Neural cell (in vitro differentiated cells): ENCODE measurements around the gene SLC38A7. TPM values are rescaled to one million over a fixed set of nuclear protein-coding genes. Genes with fewer than 3 reads are reported as not detected.

Experiments used
- H2AFZ ChIP-seq: fragments of 200-600, 300-800 bp; sonication (generic), shearing (Covaris generic); 2 replicates; pipeline ENCODE4 v1.6.0; 2014; ENCODE audit warnings: low read depth, mild to moderate bottlenecking, antibody characterized with exemption, low read length, moderate library complexity
- H3F3A ChIP-seq: fragments of 200-600 bp; shearing (Covaris generic); 2 replicates; pipeline ENCODE4 v1.6.1; 2016; ENCODE audit warnings: mild to moderate bottlenecking, moderate library complexity, mixed read lengths, antibody characterized with exemption, low read length; ENCODE audit not compliant: insufficient read depth, poor library complexity, severe bottlenecking
- H3K27ac ChIP-seq: fragments of 200-600, 300-800 bp; sonication (generic), shearing (Covaris generic); 2 replicates; pipeline ENCODE4 v1.5.1; 2014; ENCODE audit warnings: mild to moderate bottlenecking, low read length, moderate library complexity
- H3K27me3 ChIP-seq: fragments of 300-800, 200-600 bp; sonication (generic), shearing (Covaris generic); 2 replicates; pipeline ENCODE4 v1.6.0; 2014; ENCODE audit warnings: mild to moderate bottlenecking, low read depth, low read length, moderate library complexity; ENCODE audit not compliant: insufficient read depth
- H3K36me3 ChIP-seq: fragments of 300-800, 200-600 bp; sonication (generic), shearing (Covaris generic); 2 replicates; pipeline ENCODE4 v1.5.1; 2014; ENCODE audit warnings: mild to moderate bottlenecking, antibody characterized with exemption, low read length, moderate library complexity; ENCODE audit not compliant: insufficient read depth
- H3K4me2 ChIP-seq: fragments of 300-800, 200-600 bp; sonication (generic), shearing (Covaris generic); 2 replicates; pipeline ENCODE4 v1.6.0; 2014; ENCODE audit warnings: mild to moderate bottlenecking, low read length
- H3K4me3 ChIP-seq: fragments of 300-800, 200-600 bp; sonication (generic), shearing (Covaris generic); 2 replicates; pipeline ENCODE4 v1.5.1; 2014; ENCODE audit warnings: mild to moderate bottlenecking, low read length, moderate library complexity
- H3K79me2 ChIP-seq: fragments of 200-600 bp; shearing (Covaris generic); replicated peaks from 2 replicates; pipeline ENCODE4 v1.6.0; 2014; ENCODE audit warnings: mild to moderate bottlenecking, low read length, moderate library complexity; ENCODE audit not compliant: insufficient read depth
- H3K9ac ChIP-seq: fragments of 300-800, 200-600 bp; sonication (generic), shearing (Covaris generic); 2 replicates; pipeline ENCODE4 v1.6.1; 2016; ENCODE audit warnings: mild to moderate bottlenecking, low read length, mixed read lengths
- H3K9me2 ChIP-seq: fragments of 200-600 bp; shearing (Covaris generic); 2 replicates; pipeline ENCODE4 v1.6.1; 2016; ENCODE audit warnings: mild to moderate bottlenecking, low read length, mixed read lengths; ENCODE audit not compliant: insufficient read depth
- H3K9me3 ChIP-seq: fragments of 200-600, 300-800 bp; sonication (generic), shearing (Covaris generic); 2 replicates; pipeline ENCODE4 v1.6.1; 2016; ENCODE audit warnings: mild to moderate bottlenecking, mixed run types, low read length, moderate library complexity, mixed read lengths
- H4K20me1 ChIP-seq: fragments of 200-600 bp; shearing (Covaris generic); 2 replicates; pipeline ENCODE4 v1.6.1; 2016; ENCODE audit warnings: mild to moderate bottlenecking, mixed run types; ENCODE audit not compliant: insufficient read depth
- EP300 ChIP-seq: fragments of 450-650 bp; conservative IDR thresholded peaks from 2 replicates; pipeline ENCODE4 v1.6.1; 2014; ENCODE audit warnings: antibody characterized with exemption, mild to moderate bottlenecking, moderate library complexity; ENCODE audit not compliant: poor library complexity, severe bottlenecking
- EZH2 ChIP-seq: fragments of 200-600, 300-800 bp; shearing (Covaris generic), sonication (generic); IDR thresholded peaks from 2 replicates; pipeline ENCODE4 v1.6.1; 2014; ENCODE audit warnings: antibody characterized with exemption, low read length, borderline replicate concordance, mild to moderate bottlenecking; ENCODE audit not compliant: insufficient read depth, poor library complexity, severe bottlenecking
- MXI1 ChIP-seq: fragments of 450-650 bp; conservative IDR thresholded peaks from 2 replicates; pipeline ENCODE4 v1.6.1; 2014; ENCODE audit warnings: antibody characterized with exemption, mild to moderate bottlenecking; ENCODE audit not compliant: poor library complexity, severe bottlenecking
- POLR2AphosphoS5 ChIP-seq: IDR thresholded peaks from 2 replicates; pipeline ENCODE4 v1.6.1; 2012
- RAD21 ChIP-seq: fragments of 450-650 bp; conservative IDR thresholded peaks from 2 replicates; pipeline ENCODE4 v1.6.1; 2014; ENCODE audit warnings: antibody characterized with exemption, mild to moderate bottlenecking, moderate library complexity
- SMC3 ChIP-seq: fragments of 450-650 bp; conservative IDR thresholded peaks from 2 replicates; pipeline ENCODE4 v1.6.1; 2014; ENCODE audit warnings: antibody characterized with exemption, mild to moderate bottlenecking, moderate library complexity; ENCODE audit not compliant: poor library complexity
- TAF1 ChIP-seq: IDR thresholded peaks from 2 replicates; pipeline ENCODE4 v1.6.1; 2012; ENCODE audit warnings: low read depth
- polyA plus RNA-seq: library from polyadenylated mRNA; depleted of rRNA; stranded (reverse); fragments of >200 nt; gene quantifications from 2 replicates; pipeline ENCODE4 v1.2.3, GENCODE V29; 2014
- TF ChIP-seq, protein P1 (sequence below): IDR thresholded peaks from 2 replicates; pipeline ENCODE4 v1.6.1; 2012; ENCODE audit warnings: borderline replicate concordance
- TF ChIP-seq, protein P2 (sequence below): fragments of 450-650 bp; IDR thresholded peaks from 2 replicates; pipeline ENCODE4 v1.5.1; 2014; ENCODE audit warnings: antibody characterized with exemption, mild to moderate bottlenecking, moderate library complexity; ENCODE audit not compliant: poor library complexity, severe bottlenecking

The SLC38A7 gene
- polyA plus RNA-seq, 1 donor from 2014 or later, result 10.2 TPM

DNA sequence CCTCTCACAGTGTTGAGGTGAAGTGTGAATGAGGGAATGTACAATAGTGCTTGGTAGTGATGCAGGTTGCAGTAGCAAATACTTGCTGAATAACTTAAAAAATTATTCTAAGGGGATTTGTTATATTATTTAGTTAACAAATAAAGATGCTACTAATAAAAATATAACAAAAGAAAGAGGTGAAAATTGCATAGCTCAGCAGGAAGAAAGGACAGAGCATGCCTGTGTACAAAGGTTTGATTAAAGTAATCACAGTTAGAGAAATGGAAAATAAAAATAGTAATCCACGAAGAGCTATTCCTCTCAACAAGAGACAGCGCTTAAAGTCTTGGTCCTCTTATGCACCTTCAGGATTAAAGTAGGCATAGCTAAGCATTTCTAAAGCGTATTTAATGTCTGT lies 38.5 kb upstream of the SLC38A7 start:
- Histone ChIP-seq H3K9ac (no peak overlapping the region), H3F3A (no peaks in the 10 kb centered on the region), H3K4me3 (no peak overlapping the region), H2AFZ (no peak overlapping the region), H3K79me2 (peaks cover 3% of the 10 kb centered on the region), H3K36me3 (no peaks in the 10 kb centered on the region), H3K9me3 (no peaks in the 10 kb centered on the region), H3K9me2 (no peaks in the 10 kb centered on the region), H3K27ac (no peak overlapping the region), H3K27me3 (no peaks in the 10 kb centered on the region), H3K4me2 (no peak overlapping the region), H4K20me1 (no peaks in the 10 kb centered on the region)
- TF ChIP-seq EP300, result no peak
- TF ChIP-seq MXI1, result no peak

DNA sequence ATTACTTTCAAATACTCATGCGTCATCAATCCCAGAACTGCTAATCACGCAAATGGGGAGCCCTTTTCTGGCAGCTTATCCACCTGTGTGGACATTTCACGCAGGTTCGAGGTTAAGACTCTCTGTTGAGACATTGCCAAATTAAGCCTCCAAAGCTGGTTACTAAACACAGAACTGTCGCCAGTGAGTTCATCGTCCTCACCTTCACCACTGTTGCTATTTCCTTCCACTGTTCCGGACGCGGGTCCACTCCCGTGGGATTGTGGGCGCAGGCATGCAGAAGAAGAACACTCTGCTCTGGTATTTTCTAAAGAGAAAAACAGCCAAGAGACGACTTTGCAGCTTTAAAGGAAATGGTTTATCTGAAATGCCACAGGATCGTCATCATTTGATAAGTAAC lies 33.4 kb upstream of the SLC38A7 start:
- no peak overlapping the region for H3K27ac ChIP-seq
- no peaks in the 10 kb centered on the region for H3K9me2 ChIP-seq
- H3K9ac ChIP-seq, result no peak overlapping the region
- no peaks in the 10 kb centered on the region for H3K9me3 ChIP-seq
- no peak overlapping the region for H3K4me2 ChIP-seq
- TF ChIP-seq RAD21, result no peak
- TF ChIP-seq MXI1, result no peak
- no peak for TF ChIP-seq SMC3
- TF ChIP-seq, protein P1, sequence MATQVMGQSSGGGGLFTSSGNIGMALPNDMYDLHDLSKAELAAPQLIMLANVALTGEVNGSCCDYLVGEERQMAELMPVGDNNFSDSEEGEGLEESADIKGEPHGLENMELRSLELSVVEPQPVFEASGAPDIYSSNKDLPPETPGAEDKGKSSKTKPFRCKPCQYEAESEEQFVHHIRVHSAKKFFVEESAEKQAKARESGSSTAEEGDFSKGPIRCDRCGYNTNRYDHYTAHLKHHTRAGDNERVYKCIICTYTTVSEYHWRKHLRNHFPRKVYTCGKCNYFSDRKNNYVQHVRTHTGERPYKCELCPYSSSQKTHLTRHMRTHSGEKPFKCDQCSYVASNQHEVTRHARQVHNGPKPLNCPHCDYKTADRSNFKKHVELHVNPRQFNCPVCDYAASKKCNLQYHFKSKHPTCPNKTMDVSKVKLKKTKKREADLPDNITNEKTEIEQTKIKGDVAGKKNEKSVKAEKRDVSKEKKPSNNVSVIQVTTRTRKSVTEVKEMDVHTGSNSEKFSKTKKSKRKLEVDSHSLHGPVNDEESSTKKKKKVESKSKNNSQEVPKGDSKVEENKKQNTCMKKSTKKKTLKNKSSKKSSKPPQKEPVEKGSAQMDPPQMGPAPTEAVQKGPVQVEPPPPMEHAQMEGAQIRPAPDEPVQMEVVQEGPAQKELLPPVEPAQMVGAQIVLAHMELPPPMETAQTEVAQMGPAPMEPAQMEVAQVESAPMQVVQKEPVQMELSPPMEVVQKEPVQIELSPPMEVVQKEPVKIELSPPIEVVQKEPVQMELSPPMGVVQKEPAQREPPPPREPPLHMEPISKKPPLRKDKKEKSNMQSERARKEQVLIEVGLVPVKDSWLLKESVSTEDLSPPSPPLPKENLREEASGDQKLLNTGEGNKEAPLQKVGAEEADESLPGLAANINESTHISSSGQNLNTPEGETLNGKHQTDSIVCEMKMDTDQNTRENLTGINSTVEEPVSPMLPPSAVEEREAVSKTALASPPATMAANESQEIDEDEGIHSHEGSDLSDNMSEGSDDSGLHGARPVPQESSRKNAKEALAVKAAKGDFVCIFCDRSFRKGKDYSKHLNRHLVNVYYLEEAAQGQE, result no peak
- TF ChIP-seq TAF1, result no peak
- no peak for TF ChIP-seq POLR2AphosphoS5
- TF ChIP-seq, protein P2, sequence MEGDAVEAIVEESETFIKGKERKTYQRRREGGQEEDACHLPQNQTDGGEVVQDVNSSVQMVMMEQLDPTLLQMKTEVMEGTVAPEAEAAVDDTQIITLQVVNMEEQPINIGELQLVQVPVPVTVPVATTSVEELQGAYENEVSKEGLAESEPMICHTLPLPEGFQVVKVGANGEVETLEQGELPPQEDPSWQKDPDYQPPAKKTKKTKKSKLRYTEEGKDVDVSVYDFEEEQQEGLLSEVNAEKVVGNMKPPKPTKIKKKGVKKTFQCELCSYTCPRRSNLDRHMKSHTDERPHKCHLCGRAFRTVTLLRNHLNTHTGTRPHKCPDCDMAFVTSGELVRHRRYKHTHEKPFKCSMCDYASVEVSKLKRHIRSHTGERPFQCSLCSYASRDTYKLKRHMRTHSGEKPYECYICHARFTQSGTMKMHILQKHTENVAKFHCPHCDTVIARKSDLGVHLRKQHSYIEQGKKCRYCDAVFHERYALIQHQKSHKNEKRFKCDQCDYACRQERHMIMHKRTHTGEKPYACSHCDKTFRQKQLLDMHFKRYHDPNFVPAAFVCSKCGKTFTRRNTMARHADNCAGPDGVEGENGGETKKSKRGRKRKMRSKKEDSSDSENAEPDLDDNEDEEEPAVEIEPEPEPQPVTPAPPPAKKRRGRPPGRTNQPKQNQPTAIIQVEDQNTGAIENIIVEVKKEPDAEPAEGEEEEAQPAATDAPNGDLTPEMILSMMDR, result no peak
- TF ChIP-seq EZH2, result no peak
- no peak for TF ChIP-seq EP300
- no peaks in the 10 kb centered on the region for H3K79me2 ChIP-seq
- H4K20me1 ChIP-seq, result no peaks in the 10 kb centered on the region
- no peak overlapping the region for H2AFZ ChIP-seq
- no peak overlapping the region for H3K4me3 ChIP-seq
- H3F3A ChIP-seq, result no peaks in the 10 kb centered on the region
- H3K27me3 ChIP-seq, result no peaks in the 10 kb centered on the region
- H3K36me3 ChIP-seq, result no peaks in the 10 kb centered on the region

DNA sequence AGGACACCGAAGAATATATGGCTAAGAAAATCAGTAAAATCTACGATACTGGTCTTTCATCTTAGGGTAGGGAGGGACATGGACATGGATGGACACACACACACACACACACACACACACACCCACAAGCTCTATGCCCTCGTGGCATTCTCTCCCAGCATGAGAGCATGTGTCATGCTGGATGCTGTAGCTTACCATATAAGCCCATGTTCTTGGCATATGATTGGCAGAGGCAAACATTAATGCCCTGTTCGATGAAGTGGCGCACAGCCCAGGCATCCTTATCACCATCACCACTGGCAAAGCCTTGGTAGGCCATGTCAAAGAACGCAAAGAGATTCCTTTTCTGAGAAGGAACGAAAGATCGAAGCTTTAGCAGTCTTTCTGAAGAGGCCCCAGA lies 31.9 kb upstream of the SLC38A7 start:
- no peak overlapping the region for H3K4me2 ChIP-seq
- H3K4me3 ChIP-seq, result no peak overlapping the region
- no peaks in the 10 kb centered on the region for H3K9me3 ChIP-seq
- no peak overlapping the region for H3K27ac ChIP-seq
- no peak overlapping the region for H2AFZ ChIP-seq
- peaks cover 6% of the 10 kb centered on the region for H3K36me3 ChIP-seq
- no peak overlapping the region for H3K9ac ChIP-seq
- H3F3A ChIP-seq, result no peaks in the 10 kb centered on the region
- no peaks in the 10 kb centered on the region for H3K79me2 ChIP-seq
- H3K27me3 ChIP-seq, result no peaks in the 10 kb centered on the region
- no peaks in the 10 kb centered on the region for H3K9me2 ChIP-seq
- H4K20me1 ChIP-seq, result no peaks in the 10 kb centered on the region
- TF ChIP-seq, protein P1, result no peak
- TF ChIP-seq RAD21, result no peak
- TF ChIP-seq EZH2, result no peak
- no peak for TF ChIP-seq MXI1
- no peak for TF ChIP-seq EP300
- TF ChIP-seq, protein P2, result no peak
- TF ChIP-seq POLR2AphosphoS5, result no peak
- no peak for TF ChIP-seq TAF1
- TF ChIP-seq SMC3, result no peak
